WTC11 (cell line): ENCODE results near the gene SDK2. TPM values are rescaled to one million over a fixed set of nuclear protein-coding genes. Genes with fewer than 3 reads are reported as not detected.

Experiments used
- ATAC-seq: fragments of 200-7000 bp; cut with Tn5 transposase; 2 replicates; pipeline ENCODE4 v1.10.0; 2021; ENCODE audit warnings: mild to moderate bottlenecking, moderate library complexity
- CTCF ChIA-PET: fragments of 300-600 bp; sonication (Branson Sonifier 250); formaldehyde crosslinking; loops from one replicate; lab custom pipeline; 2021; ENCODE audit warnings: antibody characterized with exemption; lab: Charles Lee
- POLR2A ChIA-PET: fragments of 350-600 bp; sonication (Branson Sonifier 250); formaldehyde crosslinking; loops from one replicate; lab custom pipeline; 2021; ENCODE audit warnings: antibody characterized with exemption; lab: Charles Lee
- DNase-seq: peaks from one replicate; pipeline ENCODE4 v3.0.0; 2021; ENCODE audit warnings: low spot score
- H3K27ac Mint-ChIP-seq: 2 replicates; pipeline ENCODE4 v1.8.0; 2021; ENCODE audit warnings: mixed read lengths
- H3K27me3 Mint-ChIP-seq: 2 replicates; pipeline ENCODE4 v1.8.0; 2021; ENCODE audit warnings: low read depth, mild to moderate bottlenecking, moderate library complexity, mixed read lengths
- H3K36me3 Mint-ChIP-seq: 2 replicates; pipeline ENCODE4 v1.8.0; 2021; ENCODE audit warnings: mixed read lengths
- H3K4me1 Mint-ChIP-seq: 2 replicates; pipeline ENCODE4 v1.8.0; 2022; ENCODE audit warnings: mixed read lengths
- H3K4me3 Mint-ChIP-seq: 2 replicates; pipeline ENCODE4 v1.8.0; 2021; ENCODE audit warnings: mild to moderate bottlenecking, moderate library complexity, mixed read lengths
- H3K9me3 Mint-ChIP-seq: 2 replicates; pipeline ENCODE4 v1.8.0; 2021; ENCODE audit warnings: mixed read lengths
- ARID4B ChIP-seq: sonication (generic); formaldehyde crosslinking; IDR thresholded peaks from 2 replicates; pipeline ENCODE4 v1.8.0; 2023; ENCODE audit warnings: missing genetic modification reagents, mild to moderate bottlenecking, borderline replicate concordance
- ATF1 ChIP-seq: sonication (generic); formaldehyde crosslinking; IDR thresholded peaks from 2 replicates; pipeline ENCODE4 v1.8.1; 2023; ENCODE audit warnings: mild to moderate bottlenecking, moderate library complexity, missing genetic modification reagents
- E2F5 ChIP-seq: sonication (generic); formaldehyde crosslinking; IDR thresholded peaks from 2 replicates; pipeline ENCODE4 v1.8.1; 2022; ENCODE audit warnings: mild to moderate bottlenecking, moderate library complexity, missing genetic modification reagents
- ELF4 ChIP-seq: sonication (generic); formaldehyde crosslinking; IDR thresholded peaks from 2 replicates; pipeline ENCODE4 v1.8.1; 2022; ENCODE audit warnings: low read depth, mild to moderate bottlenecking, moderate library complexity, missing genetic modification reagents
- FOXK1 ChIP-seq: sonication (generic); formaldehyde crosslinking; IDR thresholded peaks from 2 replicates; pipeline ENCODE4 v1.8.0; 2022; ENCODE audit warnings: mild to moderate bottlenecking, moderate library complexity, missing genetic modification reagents
- FOXP1 ChIP-seq: sonication (generic); formaldehyde crosslinking; IDR thresholded peaks from 2 replicates; pipeline ENCODE4 v1.8.0; 2022; ENCODE audit warnings: missing genetic modification reagents, mild to moderate bottlenecking, moderate library complexity, borderline replicate concordance
- GABPB1 ChIP-seq: sonication (generic); formaldehyde crosslinking; IDR thresholded peaks from 2 replicates; pipeline ENCODE4 v1.8.1; 2023; ENCODE audit warnings: mild to moderate bottlenecking, missing genetic modification reagents
- HMGA2 ChIP-seq: fragments of 250-450 bp; sonication (Bioruptor Pico); IDR thresholded peaks from 2 replicates; pipeline ENCODE4 v1.4.0; 2021; ENCODE audit warnings: mild to moderate bottlenecking, moderate library complexity
- MAX ChIP-seq: sonication (generic); formaldehyde crosslinking; IDR thresholded peaks from 2 replicates; pipeline ENCODE4 v1.8.0; 2022; ENCODE audit warnings: mild to moderate bottlenecking, missing genetic modification reagents
- MYBL2 ChIP-seq: sonication (generic); formaldehyde crosslinking; IDR thresholded peaks from 2 replicates; pipeline ENCODE4 v1.8.1; 2023; ENCODE audit warnings: mild to moderate bottlenecking, moderate library complexity, missing genetic modification reagents
- PREB ChIP-seq: sonication (generic); formaldehyde crosslinking; IDR thresholded peaks from 2 replicates; pipeline ENCODE4 v1.8.1; 2022; ENCODE audit warnings: mild to moderate bottlenecking, missing genetic modification reagents, moderate library complexity, borderline replicate concordance
- SMAD4 ChIP-seq: sonication (generic); formaldehyde crosslinking; IDR thresholded peaks from 2 replicates; pipeline ENCODE4 v1.8.0; 2022; ENCODE audit warnings: mild to moderate bottlenecking, missing genetic modification reagents
- SP1 ChIP-seq: sonication (generic); formaldehyde crosslinking; conservative IDR thresholded peaks from 2 replicates; pipeline ENCODE4 v1.8.1; 2022; ENCODE audit warnings: missing genetic modification reagents
- ZNF121 ChIP-seq: sonication (generic); formaldehyde crosslinking; IDR thresholded peaks from 2 replicates; pipeline ENCODE4 v1.8.0; 2023; ENCODE audit warnings: missing genetic modification reagents
- ZNF138 ChIP-seq: sonication (generic); formaldehyde crosslinking; conservative IDR thresholded peaks from 2 replicates; pipeline ENCODE4 v1.8.1; 2022; ENCODE audit warnings: mild to moderate bottlenecking, moderate library complexity, missing genetic modification reagents
- ZNF263 ChIP-seq: sonication (generic); formaldehyde crosslinking; IDR thresholded peaks from 2 replicates; pipeline ENCODE4 v1.8.1; 2022; ENCODE audit warnings: low read depth, mild to moderate bottlenecking, moderate library complexity, missing genetic modification reagents
- ZNF317 ChIP-seq: sonication (generic); formaldehyde crosslinking; IDR thresholded peaks from 2 replicates; pipeline ENCODE4 v1.8.1; 2023; ENCODE audit warnings: low read depth, mild to moderate bottlenecking, moderate library complexity, missing genetic modification reagents, borderline replicate concordance
- ZNF532 ChIP-seq: fragments of 250-450 bp; sonication (Bioruptor Pico); IDR thresholded peaks from 2 replicates; pipeline ENCODE4 v1.9.0; 2021; ENCODE audit warnings: mild to moderate bottlenecking, borderline replicate concordance
- ZNF671 ChIP-seq: fragments of 250-450 bp; sonication (Bioruptor Pico); IDR thresholded peaks from 2 replicates; pipeline ENCODE4 v1.8.0; 2021; ENCODE audit warnings: mild to moderate bottlenecking
- total RNA-seq: library from RNA; stranded (reverse); gene quantifications from 3 replicates; pipeline ENCODE4 v1.2.3, GENCODE V29; 2021

Gene SDK2
- total RNA-seq, 1 experiment from 2014 or later: 14.8 TPM

- Mint-ChIP-seq H3K4me1 (no peaks in the 10 kb centered on the region), H3K4me3 (no peak overlapping the region), H3K36me3 (0 out of 2 replicates have a peak, but pooled peaks cover 3% of the 10 kb centered on the region), H3K27me3 (no peaks in the 10 kb centered on the region), H3K27ac (no peak overlapping the region), H3K9me3 (no peaks in the 10 kb centered on the region)
- no peak for TF ChIP-seq ZNF671 (CRISPR knock-in tag)
- TF ChIP-seq FOXP1: no peak
- no peak for TF ChIP-seq GABPB1 (CRISPR knock-in tag)
- no peak for TF ChIP-seq SP1 (CRISPR knock-in tag)
- no peak for TF ChIP-seq ZNF532 (CRISPR knock-in tag)
- no peak for TF ChIP-seq ELF4 (CRISPR knock-in tag)
- no peak for TF ChIP-seq ZNF263 (CRISPR knock-in tag)
- no peak for TF ChIP-seq MAX
- no peak for TF ChIP-seq HMGA2
- TF ChIP-seq PREB (CRISPR knock-in tag): no peak
- no peak for TF ChIP-seq E2F5 (CRISPR knock-in tag)
- no peak for TF ChIP-seq SMAD4 (CRISPR knock-in tag)
- no peak for TF ChIP-seq ARID4B (CRISPR knock-in tag)
- no peak for TF ChIP-seq FOXK1
- no peak for TF ChIP-seq ZNF138 (CRISPR knock-in tag)
- no peak for TF ChIP-seq MYBL2 (CRISPR knock-in tag)
- no peak for TF ChIP-seq ZNF317
- no peak for TF ChIP-seq ZNF121 (CRISPR knock-in tag)
- no peak for TF ChIP-seq ATF1
- DNase-seq (no peak), ATAC-seq (no peak)
- CTCF ChIA-PET: no interaction called here
- POLR2A ChIA-PET: interaction anchor here (0.5 to 1.3 kb wide), 2 partner anchors 24 to 153 kb away, joined by 3 to 5 read pairs; no protein-coding TSS in a partner anchor
Observed at GRCh38 chr17:73404246-73404645, 240.0 kb downstream of the SDK2 start.
